ENCODE results near the gene ALDH3A2.

DNA sequence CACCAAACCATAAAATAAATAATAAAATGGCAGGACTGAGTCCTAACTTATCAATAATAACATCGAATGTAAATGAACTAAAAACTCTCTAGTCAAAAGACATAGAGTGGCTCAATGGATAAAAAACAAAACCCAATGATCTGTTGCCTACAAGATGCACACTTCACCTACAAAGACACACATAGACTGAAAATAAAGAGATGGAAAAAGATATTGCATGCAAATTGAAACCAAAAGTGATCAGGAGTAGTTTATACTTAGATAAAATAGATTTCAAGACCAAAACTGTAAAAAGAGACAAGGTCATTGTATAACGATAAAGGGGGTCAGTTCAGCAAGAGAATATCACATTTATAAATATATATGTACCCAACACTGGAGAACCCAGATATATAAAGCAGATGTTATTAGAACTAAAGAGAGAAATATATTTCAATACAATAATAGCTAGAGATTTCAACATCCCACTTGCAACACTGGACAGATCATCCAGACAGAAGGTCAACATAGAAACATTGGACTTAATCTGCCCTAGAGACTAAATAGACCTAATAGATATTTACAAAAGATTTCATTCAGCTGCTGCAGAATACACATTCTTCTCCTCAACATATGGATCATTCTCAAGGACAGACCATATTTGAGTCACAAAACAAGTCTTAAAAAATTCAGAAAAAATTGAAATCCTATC is 38.0 kb downstream of the ALDH3A2 start:
- TF ChIP-seq POLR2A (IDR thresholded peaks at IDR 0.05; ENCODE audit: control extremely low read depth in 1 of 2, low read depth in 2 of 2, low read length in 2 of 2) = no peak
- TF ChIP-seq, protein P1, sequence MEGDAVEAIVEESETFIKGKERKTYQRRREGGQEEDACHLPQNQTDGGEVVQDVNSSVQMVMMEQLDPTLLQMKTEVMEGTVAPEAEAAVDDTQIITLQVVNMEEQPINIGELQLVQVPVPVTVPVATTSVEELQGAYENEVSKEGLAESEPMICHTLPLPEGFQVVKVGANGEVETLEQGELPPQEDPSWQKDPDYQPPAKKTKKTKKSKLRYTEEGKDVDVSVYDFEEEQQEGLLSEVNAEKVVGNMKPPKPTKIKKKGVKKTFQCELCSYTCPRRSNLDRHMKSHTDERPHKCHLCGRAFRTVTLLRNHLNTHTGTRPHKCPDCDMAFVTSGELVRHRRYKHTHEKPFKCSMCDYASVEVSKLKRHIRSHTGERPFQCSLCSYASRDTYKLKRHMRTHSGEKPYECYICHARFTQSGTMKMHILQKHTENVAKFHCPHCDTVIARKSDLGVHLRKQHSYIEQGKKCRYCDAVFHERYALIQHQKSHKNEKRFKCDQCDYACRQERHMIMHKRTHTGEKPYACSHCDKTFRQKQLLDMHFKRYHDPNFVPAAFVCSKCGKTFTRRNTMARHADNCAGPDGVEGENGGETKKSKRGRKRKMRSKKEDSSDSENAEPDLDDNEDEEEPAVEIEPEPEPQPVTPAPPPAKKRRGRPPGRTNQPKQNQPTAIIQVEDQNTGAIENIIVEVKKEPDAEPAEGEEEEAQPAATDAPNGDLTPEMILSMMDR (IDR thresholded peaks at IDR 0.05; ENCODE audit: control extremely low read depth in 1 of 3, insufficient read depth in 1 of 3, low read depth in 1 of 3, low read length in 3 of 3) = no peak
- no peak for TF ChIP-seq CHD1 (IDR thresholded peaks at IDR 0.05; ENCODE audit: low read depth, low read length)
- no peak for TF ChIP-seq EGR1 (IDR thresholded peaks at IDR 0.05; ENCODE audit: borderline replicate concordance, low read depth, low read length)
- TF ChIP-seq, protein P2, sequence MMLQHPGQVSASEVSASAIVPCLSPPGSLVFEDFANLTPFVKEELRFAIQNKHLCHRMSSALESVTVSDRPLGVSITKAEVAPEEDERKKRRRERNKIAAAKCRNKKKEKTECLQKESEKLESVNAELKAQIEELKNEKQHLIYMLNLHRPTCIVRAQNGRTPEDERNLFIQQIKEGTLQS (IDR thresholded peaks at IDR 0.05; ENCODE audit: insufficient read depth, low read depth, low read length) = no peak
- no peak for TF ChIP-seq GTF2F1 (IDR thresholded peaks at IDR 0.05; ENCODE audit: borderline replicate concordance, low read depth, low read length)
- TF ChIP-seq POLR2AphosphoS5 (IDR thresholded peaks at IDR 0.05; ENCODE audit: low read depth, low read length) = no peak
- TF ChIP-seq BRCA1 (IDR thresholded peaks at IDR 0.05; ENCODE audit: low read depth, low read length) = no peak
- no peak for TF ChIP-seq RAD21 (IDR thresholded peaks at IDR 0.05 in 1 of 2, conservative IDR thresholded peaks at IDR 0.05 in 1 of 2; ENCODE audit: low read depth in 2 of 2, low read length in 2 of 2)
- no peak for TF ChIP-seq EZH2 (IDR thresholded peaks at IDR 0.05; ENCODE audit: low read depth, low read length, severe bottlenecking)
- TF ChIP-seq SIN3A (conservative IDR thresholded peaks at IDR 0.05 in 1 of 2, IDR thresholded peaks at IDR 0.05 in 1 of 2; ENCODE audit: low read depth in 1 of 2, low read length in 2 of 2) = no peak
- no peak for TF ChIP-seq CEBPB (IDR thresholded peaks at IDR 0.05; ENCODE audit: low read depth, low read length)

Measured in H1 (cell line).